ENCODE measurements around the gene SHISA6. TPM values are rescaled to one million over a fixed set of nuclear protein-coding genes. Genes with fewer than 3 reads are reported as not detected.

The SHISA6 gene
- total and polyA plus RNA-seq, 5 donors, result 0.03 to 0.08 (median 0.07) TPM; not detected in 2

GRCh38 chr17:11389583-11389982 lies 148.6 kb downstream of the SHISA6 start:
- ATAC-seq (no peak), DNase-seq (no peak)
- Histone ChIP-seq H3K4me1 (ENCODE audit: control insufficient read depth, insufficient read depth, low read length) (no peaks in the 10 kb centered on the region), H3K27ac (ENCODE audit: low read length) (no peak overlapping the region), H3K9me3 (ENCODE audit: control insufficient read depth, low read length) (no peaks in the 10 kb centered on the region), H3K4me3 (ENCODE audit: low read length) (no peak overlapping the region), H3K27me3 (ENCODE audit: control insufficient read depth, insufficient read depth) (no peaks in the 10 kb centered on the region)
- intact Hi-C loops (cut with DNase I), result no loop called here
- WGBS, result 65% methylated on average over 2 of the region's 2 CpGs

- 56% methylated on average over 4 of the region's 4 CpGs for WGBS
- intact Hi-C loops (cut with DNase I), result no loop called here
- Histone ChIP-seq H3K27me3 (ENCODE audit: control insufficient read depth, insufficient read depth) (no peaks in the 10 kb centered on the region), H3K27ac (ENCODE audit: low read length) (no peak overlapping the region), H3K4me3 (ENCODE audit: low read length) (no peak overlapping the region), H3K4me1 (ENCODE audit: control insufficient read depth, insufficient read depth, low read length) (no peaks in the 10 kb centered on the region), H3K9me3 (ENCODE audit: control insufficient read depth, low read length) (no peaks in the 10 kb centered on the region)
- DNase-seq, result no peak
- no peak for ATAC-seq
Measured at GRCh38 chr17:11391134-11391533, 150.1 kb downstream of the SHISA6 start.

DNA sequence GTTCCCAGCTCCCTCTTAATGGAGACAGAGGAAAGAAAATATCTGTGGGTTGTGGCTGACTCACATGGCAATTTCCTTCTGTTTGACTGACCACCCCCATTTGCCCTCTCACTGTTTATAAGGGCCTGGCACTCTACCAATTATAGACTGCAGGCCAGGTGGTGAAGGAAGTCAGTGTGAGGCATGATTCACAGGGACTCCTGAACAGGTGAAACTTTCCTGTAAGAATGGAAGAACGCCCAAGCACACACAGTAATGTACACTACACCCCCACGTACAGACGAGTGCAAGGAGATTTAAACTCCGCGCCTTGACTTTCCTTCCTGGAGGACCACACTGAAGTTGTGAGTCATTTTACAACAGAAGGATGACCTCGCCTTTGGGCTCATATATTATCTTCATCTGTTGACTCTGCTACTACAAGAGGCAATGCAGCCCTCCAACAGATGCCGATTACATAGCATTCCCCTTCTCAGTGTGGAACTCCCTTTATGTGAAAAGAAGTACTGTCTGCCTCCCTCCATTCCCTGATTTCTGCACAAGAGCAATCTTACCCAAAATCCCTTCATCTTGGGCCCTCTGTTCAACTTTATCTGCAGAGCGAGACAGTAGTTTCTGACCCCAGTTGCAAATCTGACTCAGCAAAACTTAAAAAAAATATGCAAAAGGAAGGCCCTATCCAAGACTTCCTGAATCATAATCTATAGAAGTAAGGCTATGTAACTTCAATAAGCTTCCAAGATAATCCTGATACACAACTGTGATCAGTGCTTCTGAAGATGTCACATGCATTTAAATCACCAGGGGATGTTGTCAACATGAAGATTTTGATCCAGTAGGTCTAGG lies 163.6 kb downstream of the SHISA6 start:
- ATAC-seq (no peak), DNase-seq (no peak)
- intact Hi-C loops (cut with DNase I), result no loop called here
- no peaks in the 10 kb centered on the region for H3K4me1 ChIP-seq (ENCODE audit: control insufficient read depth, insufficient read depth, low read length)
- H3K9me3 ChIP-seq (ENCODE audit: control insufficient read depth, low read length), result no peaks in the 10 kb centered on the region
- H3K27me3 ChIP-seq (ENCODE audit: control insufficient read depth, insufficient read depth), result no peaks in the 10 kb centered on the region
- no peak overlapping the region for H3K4me3 ChIP-seq (ENCODE audit: low read length)
- WGBS, result 67% methylated on average over 8 of the region's 8 CpGs
- no peak overlapping the region for H3K27ac ChIP-seq (ENCODE audit: low read length)

- intact Hi-C loops (cut with DNase I), result no loop called here
- no peak for ATAC-seq
- Histone ChIP-seq H3K27me3 (ENCODE audit: control insufficient read depth, insufficient read depth) (no peaks in the 10 kb centered on the region), H3K4me3 (ENCODE audit: low read length) (no peak overlapping the region), H3K9me3 (ENCODE audit: control insufficient read depth, low read length) (no peaks in the 10 kb centered on the region), H3K27ac (ENCODE audit: low read length) (no peak overlapping the region), H3K4me1 (ENCODE audit: control insufficient read depth, insufficient read depth, low read length) (no peaks in the 10 kb centered on the region)
- DNase-seq, result no peak
- 54% methylated on average over 3 of the region's 3 CpGs for WGBS
Measured at GRCh38 chr17:11406716-11407115, 165.7 kb downstream of the SHISA6 start.

DNA sequence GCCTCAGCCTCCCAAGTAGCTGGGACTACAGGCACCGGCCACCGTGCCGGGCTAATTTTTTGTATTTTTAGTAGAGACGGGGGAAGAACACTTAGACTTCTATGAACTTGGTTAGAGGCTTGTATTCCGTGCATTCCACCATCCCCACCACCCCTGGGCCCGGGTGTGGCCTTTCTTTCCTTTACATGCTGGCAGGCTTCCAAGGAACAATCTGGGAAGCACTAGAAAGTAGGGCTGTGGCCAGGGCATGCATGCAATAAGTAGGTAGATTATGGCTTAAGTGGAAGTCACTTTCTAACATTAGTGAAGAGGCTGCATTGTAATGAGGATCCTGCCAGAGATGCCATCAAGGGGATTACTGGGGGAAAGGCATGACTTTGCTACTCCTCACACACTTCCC lies 171.6 kb downstream of the SHISA6 start:
- H3K27me3 ChIP-seq (ENCODE audit: control insufficient read depth, insufficient read depth), result no peaks in the 10 kb centered on the region
- no peaks in the 10 kb centered on the region for H3K4me1 ChIP-seq (ENCODE audit: control insufficient read depth, insufficient read depth, low read length)
- 71% methylated on average over 6 of the region's 6 CpGs for WGBS
- ATAC-seq (no peak), DNase-seq (no peak)
- H3K4me3 ChIP-seq (ENCODE audit: low read length), result no peak overlapping the region
- intact Hi-C loops (cut with DNase I), result no loop called here
- H3K27ac ChIP-seq (ENCODE audit: low read length), result no peak overlapping the region
- no peaks in the 10 kb centered on the region for H3K9me3 ChIP-seq (ENCODE audit: control insufficient read depth, low read length)

- intact Hi-C loops (cut with DNase I), result no loop called here
- H3K4me1 ChIP-seq (ENCODE audit: control insufficient read depth, insufficient read depth, low read length), result no peaks in the 10 kb centered on the region
- no peak overlapping the region for H3K27ac ChIP-seq (ENCODE audit: low read length)
- 80% methylated on average over 3 of the region's 3 CpGs for WGBS
- DNase-seq, result no peak
- ATAC-seq, result no peak
- H3K9me3 ChIP-seq (ENCODE audit: control insufficient read depth, low read length), result no peaks in the 10 kb centered on the region
- no peak overlapping the region for H3K4me3 ChIP-seq (ENCODE audit: low read length)
- no peaks in the 10 kb centered on the region for H3K27me3 ChIP-seq (ENCODE audit: control insufficient read depth, insufficient read depth)
Measured at GRCh38 chr17:11418342-11418741, 177.3 kb downstream of the SHISA6 start.

DNA sequence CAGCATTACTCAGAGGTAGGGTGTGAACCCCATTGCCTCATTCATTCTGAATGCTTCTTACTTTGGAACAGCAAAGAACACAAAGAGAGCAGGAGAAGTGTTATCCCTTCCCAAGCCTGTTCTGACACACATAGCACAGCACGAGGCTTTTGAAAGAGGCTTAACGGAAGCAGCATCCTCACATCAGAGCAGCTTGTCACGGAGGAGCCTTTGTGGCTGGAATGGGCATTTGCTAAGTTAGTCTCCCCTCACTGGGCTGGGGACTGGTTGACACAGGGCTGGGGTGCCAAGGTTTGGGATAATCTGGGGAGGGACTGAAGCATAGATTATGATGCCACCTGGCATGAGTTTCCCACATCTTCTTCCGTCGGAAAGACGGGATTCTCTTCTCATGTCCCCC lies 189.7 kb downstream of the SHISA6 start:
- intact Hi-C loops (cut with DNase I), result no loop called here
- no peak for ATAC-seq
- Histone ChIP-seq H3K4me3 (ENCODE audit: low read length) (no peak overlapping the region), H3K9me3 (ENCODE audit: control insufficient read depth, low read length) (no peaks in the 10 kb centered on the region), H3K27ac (ENCODE audit: low read length) (no peak overlapping the region), H3K4me1 (ENCODE audit: control insufficient read depth, insufficient read depth, low read length) (no peaks in the 10 kb centered on the region), H3K27me3 (ENCODE audit: control insufficient read depth, insufficient read depth) (no peaks in the 10 kb centered on the region)
- 82% methylated on average over 6 of the region's 6 CpGs for WGBS
- DNase-seq, result no peak

DNA sequence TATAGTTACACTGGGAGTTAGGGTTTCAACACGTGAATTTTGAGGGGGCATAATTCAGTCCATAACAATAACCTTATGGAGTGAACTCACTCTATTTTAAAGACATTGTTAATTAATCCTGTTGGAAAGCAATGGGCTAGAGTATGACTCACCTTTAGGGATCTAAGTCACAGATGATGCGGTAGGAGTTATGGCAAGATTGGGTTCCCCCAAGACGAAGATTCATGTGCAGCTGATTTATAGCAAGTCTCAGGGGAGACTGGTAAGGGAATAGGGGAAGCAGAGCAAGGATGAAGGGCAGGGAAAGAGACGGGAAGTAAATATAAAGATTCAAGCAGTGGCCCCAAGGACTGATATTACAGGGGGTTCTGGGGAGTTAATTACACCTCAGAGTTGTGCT lies 197.7 kb downstream of the SHISA6 start:
- ATAC-seq (no peak), DNase-seq (no peak)
- H3K4me1 ChIP-seq (ENCODE audit: control insufficient read depth, insufficient read depth, low read length), result no peaks in the 10 kb centered on the region
- no peak overlapping the region for H3K4me3 ChIP-seq (ENCODE audit: low read length)
- intact Hi-C loops (cut with DNase I), result no loop called here
- no peak overlapping the region for H3K27ac ChIP-seq (ENCODE audit: low read length)
- H3K27me3 ChIP-seq (ENCODE audit: control insufficient read depth, insufficient read depth), result no peaks in the 10 kb centered on the region
- no peaks in the 10 kb centered on the region for H3K9me3 ChIP-seq (ENCODE audit: control insufficient read depth, low read length)
- WGBS, result 65% methylated on average over 4 of the region's 4 CpGs

- ATAC-seq (no peak), DNase-seq (no peak)
- no peak overlapping the region for H3K27ac ChIP-seq (ENCODE audit: low read length)
- no peak overlapping the region for H3K4me3 ChIP-seq (ENCODE audit: low read length)
- no peaks in the 10 kb centered on the region for H3K4me1 ChIP-seq (ENCODE audit: control insufficient read depth, insufficient read depth, low read length)
- 63% methylated on average over 1 of the region's 1 CpG for WGBS
- no peaks in the 10 kb centered on the region for H3K9me3 ChIP-seq (ENCODE audit: control insufficient read depth, low read length)
- intact Hi-C loops (cut with DNase I), result no loop called here
- no peaks in the 10 kb centered on the region for H3K27me3 ChIP-seq (ENCODE audit: control insufficient read depth, insufficient read depth)
Measured at GRCh38 chr17:11441004-11441403, 200.0 kb downstream of the SHISA6 start.

GRCh38 chr17:11446316-11446715 lies 205.3 kb downstream of the SHISA6 start:
- 67% methylated on average over 4 of the region's 4 CpGs for WGBS
- H3K9me3 ChIP-seq (ENCODE audit: control insufficient read depth, low read length), result no peaks in the 10 kb centered on the region

DNA sequence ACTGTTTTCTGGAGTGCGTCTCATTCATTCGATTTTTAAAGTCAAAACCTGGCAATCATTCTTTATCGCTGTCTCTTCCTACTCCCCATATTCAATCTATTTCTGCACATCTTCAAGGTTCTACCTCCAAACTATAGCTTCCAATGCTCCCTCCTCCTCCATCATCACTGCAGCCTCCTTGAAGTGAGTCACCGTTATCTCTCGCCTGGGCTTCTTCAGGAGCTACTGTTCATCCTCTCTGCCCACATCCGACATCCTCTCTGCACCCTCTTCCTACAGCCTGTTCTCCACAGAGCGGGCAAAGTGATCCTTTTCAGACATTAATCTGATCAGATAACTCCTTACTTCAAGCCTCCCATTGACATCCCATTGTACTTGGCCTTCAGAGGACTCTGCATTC lies 213.1 kb downstream of the SHISA6 start:
- 88% methylated on average over 7 of the region's 7 CpGs for WGBS
- H3K27ac ChIP-seq (ENCODE audit: low read length), result no peak overlapping the region
- no peak for DNase-seq
- no peak for ATAC-seq
- intact Hi-C loops (cut with DNase I), result no loop called here
- no peaks in the 10 kb centered on the region for H3K4me1 ChIP-seq (ENCODE audit: control insufficient read depth, insufficient read depth, low read length)
- no peaks in the 10 kb centered on the region for H3K27me3 ChIP-seq (ENCODE audit: control insufficient read depth, insufficient read depth)
- H3K9me3 ChIP-seq (ENCODE audit: control insufficient read depth, low read length), result no peaks in the 10 kb centered on the region
- H3K4me3 ChIP-seq (ENCODE audit: low read length), result no peak overlapping the region

More at GRCh38 chr17:11446316-11446715, 205.3 kb downstream of the SHISA6 start:
- intact Hi-C loops (cut with DNase I), result no loop called here
- ATAC-seq (no peak), DNase-seq (no peak)
- H3K27ac ChIP-seq (ENCODE audit: low read length), result no peak overlapping the region
- H3K27me3 ChIP-seq (ENCODE audit: control insufficient read depth, insufficient read depth), result no peaks in the 10 kb centered on the region
- H3K4me1 ChIP-seq (ENCODE audit: control insufficient read depth, insufficient read depth, low read length), result no peaks in the 10 kb centered on the region
- no peak overlapping the region for H3K4me3 ChIP-seq (ENCODE audit: low read length)

DNA sequence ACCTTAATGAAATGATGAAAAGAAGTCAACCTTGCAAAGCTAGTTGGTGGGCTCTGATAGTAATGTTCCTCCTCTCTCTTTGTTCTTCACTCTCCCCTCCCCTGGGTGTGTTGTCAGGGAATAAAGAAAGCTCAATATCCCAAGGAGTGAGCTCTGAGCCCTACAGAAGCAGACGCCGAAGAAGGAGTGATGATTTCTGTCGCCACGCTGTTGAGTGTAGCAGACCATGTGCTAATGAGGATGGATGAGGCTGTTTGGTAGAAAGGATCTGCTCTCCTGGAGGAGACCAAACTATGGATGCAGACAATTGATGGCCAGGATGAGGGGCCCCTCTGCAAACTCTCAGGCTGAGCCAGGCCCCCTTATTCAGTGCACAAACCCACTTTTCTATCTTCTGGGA lies 217.3 kb downstream of the SHISA6 start:
- Histone ChIP-seq H3K27ac (ENCODE audit: low read length) (no peak overlapping the region), H3K4me1 (ENCODE audit: control insufficient read depth, insufficient read depth, low read length) (no peaks in the 10 kb centered on the region), H3K9me3 (ENCODE audit: control insufficient read depth, low read length) (no peaks in the 10 kb centered on the region), H3K4me3 (ENCODE audit: low read length) (no peak overlapping the region), H3K27me3 (ENCODE audit: control insufficient read depth, insufficient read depth) (no peaks in the 10 kb centered on the region)
- intact Hi-C loops (cut with DNase I), result no loop called here
- 82% methylated on average over 4 of the region's 4 CpGs for WGBS
- DNase-seq (no peak), ATAC-seq (no peak)

Measured in right cardiac atrium (tissue), 5 donors.